Neuron (in vitro differentiated cells): ENCODE measurements around the gene DCX.
"Not testable (repeated sequence)": the region's sequence is repeated elsewhere in the genome, so short reads cannot be mapped to it uniquely, and the experiment has no call there.

Source experiments
- H2AFZ ChIP-seq: one replicate; pipeline ENCODE4 v1.6.1; 2013; ENCODE audit warnings: low read depth, mild to moderate bottlenecking, inconsistent platforms, low read length, moderate library complexity
- H3K27me3 ChIP-seq: one replicate; pipeline ENCODE4 v1.6.1; 2013; ENCODE audit warnings: low read length; ENCODE audit not compliant: insufficient read depth
- H3K36me3 ChIP-seq: one replicate; pipeline ENCODE4 v1.6.1; 2013; ENCODE audit warnings: low read length; ENCODE audit not compliant: insufficient read depth
- H3K4me1 ChIP-seq: one replicate; pipeline ENCODE4 v1.6.1; 2013; ENCODE audit warnings: low read length; ENCODE audit not compliant: insufficient read depth
- H3K4me3 ChIP-seq: 2 replicates; pipeline ENCODE4 v1.5.1; 2013; ENCODE audit warnings: mild to moderate bottlenecking, low read length, moderate library complexity
- H3K9me3 ChIP-seq: one replicate; pipeline ENCODE4 v1.6.1; 2013; ENCODE audit warnings: low read length

Gene DCX

DNA sequence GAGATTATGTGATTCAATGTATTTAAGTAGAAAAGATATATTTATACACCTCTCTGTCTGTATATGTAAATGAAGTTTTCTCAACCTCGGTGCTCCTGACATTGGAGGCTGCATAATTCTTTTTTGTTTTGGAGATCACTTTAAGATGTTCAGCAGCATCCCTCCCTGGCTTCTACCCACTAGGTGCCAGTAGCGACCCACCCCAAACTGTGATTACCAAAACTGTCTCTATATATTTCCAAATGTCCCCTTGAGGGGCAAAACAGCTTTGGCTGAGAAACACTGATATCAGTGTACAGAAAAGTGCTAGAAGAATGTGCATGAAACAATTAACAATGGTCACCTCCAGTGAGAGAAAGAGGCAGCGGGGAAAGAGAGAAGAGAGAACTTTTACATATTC, 51.2 kb downstream of the DCX start:
- H3K27me3 ChIP-seq, result no peaks in the 10 kb centered on the region
- no peaks in the 10 kb centered on the region for H3K36me3 ChIP-seq
- no peaks in the 10 kb centered on the region for H3K4me1 ChIP-seq
- no peak overlapping the region for H3K4me3 ChIP-seq
- H2AFZ ChIP-seq, result no peak overlapping the region
- no peaks in the 10 kb centered on the region for H3K9me3 ChIP-seq

DNA sequence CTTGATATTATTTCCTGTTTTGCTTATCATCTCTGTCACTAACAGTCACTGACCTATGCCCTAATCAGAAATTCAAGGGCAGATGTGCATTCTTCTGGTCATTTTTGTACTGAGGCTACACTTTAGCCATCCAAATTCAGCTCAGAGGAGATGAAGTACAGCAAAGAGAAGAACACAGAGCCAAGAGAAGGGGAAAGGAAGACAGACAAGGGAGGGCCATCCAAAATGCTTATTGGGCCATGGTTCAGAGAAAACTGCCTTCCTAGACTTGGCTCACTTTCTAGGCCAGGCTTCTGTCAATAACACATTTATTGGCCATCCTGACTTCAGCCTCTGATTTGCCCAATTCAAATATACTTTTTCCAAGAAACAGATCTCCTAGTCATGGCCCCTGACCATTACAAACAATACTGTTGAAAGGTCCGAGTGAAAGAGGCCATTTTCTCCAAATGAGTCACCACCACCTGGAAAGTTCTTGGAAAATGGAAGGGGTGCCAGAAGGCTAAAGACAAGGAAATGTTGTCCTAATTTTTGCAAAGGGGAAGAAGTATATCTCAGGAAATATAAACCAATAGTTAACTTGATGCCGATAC, 56.4 kb downstream of the DCX start:
- no peaks in the 10 kb centered on the region for H3K4me1 ChIP-seq
- no peaks in the 10 kb centered on the region for H3K9me3 ChIP-seq
- H2AFZ ChIP-seq, result no peak overlapping the region
- H3K36me3 ChIP-seq, result no peaks in the 10 kb centered on the region
- H3K4me3 ChIP-seq, result no peak overlapping the region
- H3K27me3 ChIP-seq, result no peaks in the 10 kb centered on the region

DNA sequence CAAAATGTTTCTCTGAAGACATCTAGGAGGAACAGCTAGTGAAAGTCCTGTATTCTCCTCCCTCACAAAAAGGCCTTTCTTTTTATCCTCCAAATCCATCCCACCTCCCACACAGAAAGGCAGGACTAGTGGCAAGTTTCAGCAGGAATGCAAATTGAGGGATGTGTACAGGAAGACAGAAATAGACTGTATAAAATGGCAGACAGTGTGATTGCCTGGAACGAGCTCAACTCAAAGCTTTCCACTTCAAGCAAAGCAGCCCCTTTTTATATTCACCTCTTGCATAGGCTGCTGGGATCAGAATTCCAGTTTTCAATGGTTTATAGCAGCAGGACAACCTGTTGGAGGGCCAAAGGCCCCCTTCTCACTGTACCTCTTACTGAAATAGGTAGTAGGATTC, 57.5 kb downstream of the DCX start:
- Histone ChIP-seq H3K9me3 (no peaks in the 10 kb centered on the region), H3K4me3 (no peak overlapping the region), H2AFZ (no peak overlapping the region), H3K27me3 (no peaks in the 10 kb centered on the region), H3K36me3 (no peaks in the 10 kb centered on the region), H3K4me1 (no peaks in the 10 kb centered on the region)

DNA sequence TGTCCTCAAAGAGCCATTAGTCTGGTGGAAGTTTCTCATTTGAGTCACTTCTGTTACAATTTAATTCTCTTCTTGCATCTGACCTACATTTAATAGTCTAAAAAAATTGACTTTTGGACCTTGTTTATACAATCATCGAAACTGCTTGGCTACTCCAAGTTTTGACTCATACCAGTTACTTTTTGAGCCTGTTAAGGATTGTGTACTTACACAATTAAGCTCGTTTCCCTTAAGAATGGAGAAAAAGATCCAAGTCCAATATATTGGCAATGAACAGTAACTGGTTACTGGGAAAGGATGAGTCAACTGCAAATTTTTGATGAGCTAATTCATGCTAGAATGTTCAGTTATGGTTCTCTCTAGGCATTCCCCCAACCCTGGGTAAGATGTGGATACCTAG, 58.2 kb downstream of the DCX start:
- H3K36me3 ChIP-seq, result no peaks in the 10 kb centered on the region
- no peak overlapping the region for H3K4me3 ChIP-seq
- H2AFZ ChIP-seq, result no peak overlapping the region
- H3K9me3 ChIP-seq, result no peaks in the 10 kb centered on the region
- no peaks in the 10 kb centered on the region for H3K4me1 ChIP-seq
- H3K27me3 ChIP-seq, result no peaks in the 10 kb centered on the region

DNA sequence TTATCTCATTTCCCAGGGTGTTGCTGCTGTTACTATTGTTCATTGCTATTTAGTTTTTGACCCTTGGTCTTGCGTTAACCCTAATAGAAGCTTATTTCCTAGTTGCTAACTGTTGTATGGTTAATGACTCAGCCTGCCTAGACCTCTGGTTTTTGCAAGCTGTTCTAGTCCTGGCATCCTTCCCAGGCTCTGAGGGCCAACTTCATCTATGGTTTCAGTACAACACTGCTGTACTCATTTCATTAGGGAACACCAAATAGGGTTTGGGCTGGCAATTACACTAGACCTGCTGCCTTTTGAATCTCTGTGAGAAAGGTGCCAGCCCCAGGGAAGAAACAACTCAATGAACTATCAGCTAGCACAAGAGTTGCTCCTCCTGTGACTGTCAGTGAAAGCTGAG, 59.6 kb downstream of the DCX start:
- no peak overlapping the region for H2AFZ ChIP-seq
- no peaks in the 10 kb centered on the region for H3K36me3 ChIP-seq
- H3K9me3 ChIP-seq, result no peaks in the 10 kb centered on the region
- H3K4me3 ChIP-seq, result no peak overlapping the region
- H3K4me1 ChIP-seq, result no peaks in the 10 kb centered on the region
- H3K27me3 ChIP-seq, result no peaks in the 10 kb centered on the region

DNA sequence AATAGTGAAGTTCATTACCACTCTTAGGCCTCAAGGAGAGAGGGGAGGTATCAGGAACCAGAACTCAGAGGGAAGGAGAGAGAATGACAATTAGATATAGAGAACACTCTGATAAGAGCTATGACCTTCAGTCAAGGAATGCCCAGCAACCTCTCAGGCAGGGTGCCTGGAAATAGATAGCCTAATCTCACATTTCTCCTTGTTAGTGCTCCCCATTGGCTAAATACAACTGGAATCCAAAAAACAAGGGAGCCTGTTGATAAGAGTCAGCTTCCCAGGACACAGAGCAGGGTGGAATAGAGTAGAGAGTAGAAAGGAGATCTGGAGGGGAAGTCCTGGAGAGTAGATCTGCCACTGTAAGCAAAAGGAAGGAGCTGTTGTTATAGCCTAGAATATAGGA, 62.1 kb downstream of the DCX start:
- Histone ChIP-seq H3K4me1 (no peaks in the 10 kb centered on the region), H2AFZ (no peak overlapping the region), H3K9me3 (no peaks in the 10 kb centered on the region), H3K36me3 (no peaks in the 10 kb centered on the region), H3K4me3 (no peak overlapping the region), H3K27me3 (no peaks in the 10 kb centered on the region)

DNA sequence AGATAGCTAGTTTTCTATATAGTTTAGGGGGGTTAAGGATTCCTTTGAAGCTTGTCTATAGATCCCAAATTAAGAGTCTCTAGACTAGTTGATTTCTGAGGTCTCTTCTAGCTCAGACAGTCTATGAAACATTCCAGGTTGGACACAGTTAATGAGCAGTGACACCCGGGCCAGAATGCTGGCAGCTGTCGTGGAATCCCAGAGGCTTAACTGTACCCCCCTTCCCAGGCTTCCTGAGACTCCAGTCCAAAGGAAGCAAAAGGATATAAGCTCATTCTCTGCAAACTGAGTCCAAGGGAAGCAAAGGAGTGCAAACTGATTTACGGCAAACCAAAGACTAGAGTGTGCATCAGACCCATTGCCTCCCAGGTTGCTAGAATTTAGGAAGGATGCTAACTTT, 62.9 kb downstream of the DCX start:
- no peak overlapping the region for H3K4me3 ChIP-seq
- H3K4me1 ChIP-seq, result no peaks in the 10 kb centered on the region
- H3K27me3 ChIP-seq, result no peaks in the 10 kb centered on the region
- H3K9me3 ChIP-seq, result no peaks in the 10 kb centered on the region
- no peaks in the 10 kb centered on the region for H3K36me3 ChIP-seq
- no peak overlapping the region for H2AFZ ChIP-seq

DNA sequence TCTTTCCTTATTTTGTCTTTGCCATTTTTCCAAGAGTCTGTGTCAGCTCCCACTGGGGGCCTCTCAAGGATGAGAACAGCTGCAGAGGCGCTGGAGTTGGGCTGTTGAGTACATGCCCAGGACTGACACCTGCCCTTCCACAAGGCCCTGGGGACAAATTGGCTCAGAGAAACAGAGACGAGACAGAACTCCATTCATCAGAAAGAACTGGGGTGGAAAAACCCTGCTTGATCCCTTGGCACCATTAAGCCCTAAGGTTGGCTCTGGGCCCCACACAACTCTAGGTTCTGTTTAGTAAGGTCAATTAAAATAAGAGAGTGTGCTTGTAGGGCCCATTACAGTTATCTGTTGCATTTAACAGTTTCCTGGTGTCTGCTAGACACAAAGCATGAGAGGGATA, 63.6 kb downstream of the DCX start:
- H3K27me3 ChIP-seq, result no peaks in the 10 kb centered on the region
- H3K4me3 ChIP-seq, result no peak overlapping the region
- no peaks in the 10 kb centered on the region for H3K36me3 ChIP-seq
- H3K4me1 ChIP-seq, result no peaks in the 10 kb centered on the region
- H2AFZ ChIP-seq, result no peak overlapping the region
- H3K9me3 ChIP-seq, result no peaks in the 10 kb centered on the region

DNA sequence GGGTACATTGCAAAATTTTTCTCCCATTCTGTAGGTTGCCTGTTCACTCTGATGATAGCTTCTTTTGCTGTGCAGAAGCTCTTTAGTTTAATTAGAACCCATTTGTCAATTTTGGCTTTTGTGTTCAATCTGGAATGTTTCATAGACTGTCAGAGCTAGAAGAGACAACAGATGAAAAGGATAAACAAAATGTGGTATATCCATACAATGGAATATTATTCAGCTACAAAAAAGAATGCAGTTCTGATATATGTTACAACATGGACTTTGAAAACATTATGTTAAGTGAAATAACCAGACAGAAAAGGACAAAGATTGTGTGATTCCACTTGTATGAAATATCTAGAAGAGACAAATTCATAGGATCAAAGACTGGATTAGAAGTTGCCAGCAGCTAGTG, 65.8 kb downstream of the DCX start:
- H3K36me3 ChIP-seq, H2AFZ ChIP-seq, H3K4me1 ChIP-seq, H3K4me3 ChIP-seq, H3K27me3 ChIP-seq, H3K9me3 ChIP-seq: not testable (repeated sequence)

DNA sequence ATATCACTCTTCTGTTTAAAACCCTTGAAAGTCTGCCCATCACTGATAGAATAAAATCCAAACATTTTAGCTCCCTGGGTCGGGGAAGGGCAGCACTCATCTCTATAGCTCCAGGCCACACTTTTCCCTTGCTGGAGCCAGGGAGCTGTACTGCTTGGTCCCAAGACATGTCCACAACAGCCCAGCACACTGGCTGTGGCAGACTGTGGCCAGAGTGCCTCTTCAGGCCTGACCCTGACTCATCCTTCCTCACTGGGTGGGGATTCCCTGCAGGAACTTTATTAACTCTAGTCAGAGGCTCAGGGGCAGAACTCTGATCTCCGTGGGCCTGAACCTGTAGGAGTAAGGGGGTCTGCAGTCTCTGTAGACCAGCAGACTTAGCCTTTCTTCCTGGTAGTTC, 71.9 kb downstream of the DCX start:
- Histone ChIP-seq H2AFZ (no peak overlapping the region), H3K27me3 (no peaks in the 10 kb centered on the region), H3K4me1 (no peaks in the 10 kb centered on the region), H3K4me3 (no peak overlapping the region), H3K9me3 (no peaks in the 10 kb centered on the region), H3K36me3 (no peaks in the 10 kb centered on the region)

DNA sequence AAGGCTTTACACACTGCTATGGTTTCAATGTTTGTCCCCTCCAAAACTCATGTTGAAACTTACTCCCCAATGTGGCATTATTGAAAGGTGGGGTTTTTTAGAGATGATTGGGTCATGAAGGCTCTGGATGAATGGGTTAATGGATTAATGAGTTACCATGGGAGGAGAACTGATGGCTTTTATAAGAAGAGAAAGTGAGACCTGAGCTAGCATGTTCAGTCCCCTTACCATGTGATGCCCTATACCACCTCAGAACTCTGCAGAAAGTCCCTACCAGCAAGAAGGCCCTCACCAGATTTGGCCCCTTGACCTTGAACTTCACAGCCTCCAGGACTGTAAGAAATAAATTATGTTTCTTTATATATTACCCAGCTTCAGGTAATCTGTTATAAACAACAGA, 72.8 kb downstream of the DCX start:
- Histone ChIP-seq H3K9me3 (no peaks in the 10 kb centered on the region), H3K4me1 (no peaks in the 10 kb centered on the region), H3K4me3 (no peak overlapping the region), H3K27me3 (no peaks in the 10 kb centered on the region), H3K36me3 (no peaks in the 10 kb centered on the region), H2AFZ (no peak overlapping the region)

DNA sequence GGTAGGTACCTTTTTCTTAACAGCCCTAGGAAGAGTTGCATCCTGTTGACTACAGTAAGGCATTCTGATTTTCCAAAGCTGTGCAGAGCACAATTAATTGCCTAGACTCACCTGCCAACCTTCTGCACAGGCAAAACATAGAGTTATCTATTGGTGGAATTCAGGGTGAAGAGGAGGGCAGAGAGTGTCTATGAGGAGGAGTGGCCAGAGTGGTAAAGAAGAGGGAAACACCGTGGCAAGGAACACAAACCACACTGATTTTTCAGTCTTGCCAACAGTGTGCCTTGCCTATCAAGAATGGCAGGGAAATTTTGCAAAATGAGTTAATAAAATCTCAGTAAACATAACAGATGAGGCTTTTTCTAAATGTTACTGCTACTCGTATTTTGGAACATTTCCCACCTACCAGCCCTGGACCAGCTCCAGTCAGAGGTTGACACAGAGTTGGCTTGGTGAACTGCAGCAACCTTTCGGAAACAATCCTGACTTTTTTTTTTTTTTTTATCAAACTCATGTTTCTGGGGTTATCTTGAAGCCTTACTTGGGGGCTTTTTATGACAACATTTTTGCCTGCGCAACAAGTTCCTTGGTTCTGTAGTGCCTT, 73.8 kb downstream of the DCX start:
- Histone ChIP-seq H3K36me3 (no peaks in the 10 kb centered on the region), H3K9me3 (no peaks in the 10 kb centered on the region), H3K4me3 (no peak overlapping the region), H2AFZ (no peak overlapping the region), H3K27me3 (no peaks in the 10 kb centered on the region), H3K4me1 (no peaks in the 10 kb centered on the region)

DNA sequence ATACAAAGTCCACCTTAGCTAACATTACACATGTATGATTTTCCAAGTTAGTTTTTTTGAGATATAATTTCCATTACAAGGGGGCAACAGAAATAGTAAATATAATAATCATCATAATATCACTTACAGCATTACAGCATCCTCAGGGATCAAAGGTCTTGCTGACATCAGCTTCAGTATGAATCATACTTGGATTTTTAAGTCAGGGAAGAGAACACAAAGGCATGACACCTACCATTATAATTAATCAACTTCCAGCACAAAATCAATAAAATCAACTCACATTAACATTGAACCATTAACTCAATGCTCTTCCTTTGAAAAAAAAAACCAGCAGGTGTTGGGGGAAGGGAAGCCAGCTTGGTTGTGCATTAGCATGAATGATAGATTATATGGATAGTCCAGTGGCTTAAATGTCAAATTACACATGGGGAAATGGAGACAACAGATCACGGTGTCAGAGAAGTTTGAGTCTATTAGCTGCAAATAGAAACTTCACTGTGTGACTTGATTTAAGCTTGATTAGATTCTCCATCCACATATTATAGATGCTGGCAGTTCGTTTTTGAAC, 74.8 kb downstream of the DCX start:
- Histone ChIP-seq H3K36me3 (no peaks in the 10 kb centered on the region), H2AFZ (no peak overlapping the region), H3K9me3 (no peaks in the 10 kb centered on the region), H3K27me3 (no peaks in the 10 kb centered on the region), H3K4me1 (no peaks in the 10 kb centered on the region), H3K4me3 (no peak overlapping the region)

DNA sequence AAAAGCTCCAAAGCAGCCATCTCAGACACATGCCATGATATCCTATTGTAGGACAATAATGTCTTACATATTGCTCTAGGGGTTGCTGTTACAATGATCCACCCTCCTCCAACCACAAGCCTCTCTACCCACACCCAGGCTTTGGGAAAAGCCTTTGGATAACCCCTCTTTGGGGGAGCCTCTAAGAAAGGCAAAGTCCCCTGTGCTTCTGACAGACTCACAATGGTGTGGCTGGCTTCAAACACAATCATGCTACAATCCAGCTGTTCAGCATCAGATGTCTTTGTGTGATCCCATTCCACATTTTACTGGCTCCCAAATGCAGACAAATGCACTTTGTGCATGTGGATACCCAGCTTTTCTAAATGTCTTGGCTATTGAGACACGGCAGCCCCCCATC, 75.9 kb downstream of the DCX start:
- Histone ChIP-seq H3K36me3 (no peaks in the 10 kb centered on the region), H3K4me1 (no peaks in the 10 kb centered on the region), H3K9me3 (no peaks in the 10 kb centered on the region), H3K4me3 (no peak overlapping the region), H2AFZ (no peak overlapping the region), H3K27me3 (no peaks in the 10 kb centered on the region)
